GM19438 (cell line): ENCODE data around the gene CHCHD6.

Experiments
- ATAC-seq: cut with Tn5 transposase; IDR thresholded peaks from one replicate; pipeline ENCODE4 v1.9.1; 2021; ENCODE audit warnings: low read depth; ENCODE audit not compliant: unreplicated experiment

CHCHD6 gene

GRCh38 chr3:126816986-126817777, 113.1 kb downstream of the CHCHD6 start:
- no peak for ATAC-seq

GRCh38 chr3:126817781-126818180, 113.7 kb downstream of the CHCHD6 start:
- ATAC-seq = no peak

- ATAC-seq = no peak
These were observed 114.5 kb downstream of the CHCHD6 start for GRCh38 chr3:126818400-126819095.

GRCh38 chr3:126826693-126827092, 122.7 kb downstream of the CHCHD6 start:
- ATAC-seq = no peak

GRCh38 chr3:126827121-126827520, 123.1 kb downstream of the CHCHD6 start:
- ATAC-seq = no peak

- no peak for ATAC-seq
These were observed 124.3 kb downstream of the CHCHD6 start for GRCh38 chr3:126828306-126828705.

GRCh38 chr3:126832933-126833332, 128.9 kb downstream of the CHCHD6 start:
- no peak for ATAC-seq

- no peak for ATAC-seq
These were observed 130.8 kb downstream of the CHCHD6 start for GRCh38 chr3:126834596-126835471.

- ATAC-seq = no peak
These were observed 131.6 kb downstream of the CHCHD6 start for GRCh38 chr3:126835472-126836219.

- ATAC-seq = no peak
These were observed 132.3 kb downstream of the CHCHD6 start for GRCh38 chr3:126836220-126836860.

- ATAC-seq = no peak
These were observed 133.7 kb downstream of the CHCHD6 start for GRCh38 chr3:126837773-126838172.

- ATAC-seq = no peak
These were observed 142.1 kb downstream of the CHCHD6 start for GRCh38 chr3:126845920-126846715.

- no peak for ATAC-seq
These were observed 143.0 kb downstream of the CHCHD6 start for GRCh38 chr3:126847061-126847460.

GRCh38 chr3:126848991-126849390, 145.0 kb downstream of the CHCHD6 start:
- no peak for ATAC-seq

- ATAC-seq = no peak
These were observed 145.7 kb downstream of the CHCHD6 start for GRCh38 chr3:126849768-126850167.

GRCh38 chr3:126850370-126851085, 146.5 kb downstream of the CHCHD6 start:
- ATAC-seq = no peak

GRCh38 chr3:126851382-126851781, 147.3 kb downstream of the CHCHD6 start:
- no peak for ATAC-seq

- no peak for ATAC-seq
These were observed 147.9 kb downstream of the CHCHD6 start for GRCh38 chr3:126851934-126852333.
